H1 (cell line): Measurements from ENCODE around the gene IFT122. TPM values are rescaled to one million over a fixed set of nuclear protein-coding genes. Genes with fewer than 3 reads are reported as not detected.

ENCODE experiments used
- BRCA1 ChIP-seq: IDR thresholded peaks from 2 replicates; pipeline ENCODE4 v1.6.1; 2012; ENCODE audit warnings: low read depth, low read length, improper control_type of control experiment
- SP4 ChIP-seq: IDR thresholded peaks from 2 replicates; pipeline ENCODE4 v1.6.1; 2012; ENCODE audit warnings: low read length, inconsistent platforms
- polyA plus RNA-seq, 7 experiments: library from polyadenylated mRNA; depleted of rRNA in 3 of 7; stranded (reverse) in 5 of 7; unstranded in 2 of 7; fragments of >200 nt in 5 of 7; fragments of 200-250 nt in 2 of 7; gene quantifications; 1 replicate in 5 of 7; 2 replicates in 1 of 7; 4 replicates in 1 of 7; pipeline versions ENCODE4 v1.2.1 to v1.2.3, GENCODE V29; 2011 to 2013; ENCODE audit warnings: missing spikeins in 2 of 7, mixed read lengths in 2 of 7
- total RNA-seq: library from RNA; stranded (reverse); fragmentation: NEBNext Ultra II Directional; extraction: Animal tissue kit (Norgen Biotek cat#: 25700); gene quantifications from 2 replicates; pipeline ENCODE4 v1.2.1, GENCODE V29; 2021

The IFT122 gene
- total and polyA plus RNA-seq, 2 of the 8 experiments (the other 6 are each of a cell fraction or from before 2014, with no cell fraction given) = 23.7 to 25.1 TPM

GRCh38 chr3:129475863-129476262 lies 35.8 kb downstream of the IFT122 start (continued):
- TF ChIP-seq SP4 (no peak), BRCA1 (no peak)
